ENCODE measurements around the gene PRAMEF20.
"Not testable (repeated sequence)": the region's sequence is repeated elsewhere in the genome, so short reads cannot be mapped to it uniquely, and the experiment has no call there.

The PRAMEF20 gene

DNA sequence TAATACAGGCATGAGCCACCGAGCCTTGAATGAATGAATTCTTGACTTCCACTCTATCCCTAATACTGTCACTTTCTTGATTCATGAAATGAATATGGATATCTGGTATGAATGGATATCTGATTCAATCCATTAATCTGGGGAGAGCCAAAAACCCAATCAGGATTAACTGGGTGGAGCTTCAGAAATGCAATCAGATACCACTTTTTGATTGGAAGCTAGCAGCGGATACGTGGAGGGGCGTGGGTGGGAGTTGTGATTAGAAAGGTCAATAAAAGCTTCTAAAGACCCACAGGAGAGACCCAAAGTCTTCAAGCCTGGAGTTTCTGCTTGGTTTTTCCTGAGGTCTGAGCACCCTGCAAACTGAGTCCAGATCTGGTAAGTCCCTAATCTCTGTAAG is at the start of gene PRAMEF20:
PRAMEF20 (plus strand) TSS at position 301 of the 400 bp plus-strand sequence. CDS start 5,905 bp downstream, outside the sequence.
- H3K4me3 ChIP-seq (ENCODE audit: low read depth, low read length); DNase-seq (ENCODE audit: low read depth): not testable (repeated sequence)

- H3K4me3 ChIP-seq (ENCODE audit: low read depth, low read length); DNase-seq (ENCODE audit: low read depth): not testable (repeated sequence)
These were observed 47.9 kb upstream of the PRAMEF20 start for GRCh38 chr1:13362364-13362763.

DNA sequence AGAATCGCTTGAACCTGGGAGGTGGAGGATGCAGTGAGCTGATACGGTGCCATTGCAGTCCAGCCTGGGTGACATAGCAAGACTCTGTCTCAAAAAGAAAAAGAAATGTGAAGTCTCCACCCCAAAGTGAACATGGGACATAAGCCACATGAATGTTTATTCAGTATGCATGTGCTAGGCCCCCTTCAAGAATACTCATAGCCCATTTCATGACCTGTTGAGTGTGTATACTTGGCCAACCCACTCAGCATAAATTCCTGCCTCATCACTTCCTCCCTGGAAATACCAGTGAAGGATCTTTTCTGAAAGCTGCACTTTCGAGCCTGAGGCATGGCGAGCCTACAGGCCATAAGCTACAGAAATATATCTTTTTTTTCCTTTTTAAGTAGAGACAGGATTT is 45.3 kb upstream of the PRAMEF20 start:
- H3K4me3 ChIP-seq (ENCODE audit: low read depth, low read length); DNase-seq (ENCODE audit: low read depth): not testable (repeated sequence)

DNA sequence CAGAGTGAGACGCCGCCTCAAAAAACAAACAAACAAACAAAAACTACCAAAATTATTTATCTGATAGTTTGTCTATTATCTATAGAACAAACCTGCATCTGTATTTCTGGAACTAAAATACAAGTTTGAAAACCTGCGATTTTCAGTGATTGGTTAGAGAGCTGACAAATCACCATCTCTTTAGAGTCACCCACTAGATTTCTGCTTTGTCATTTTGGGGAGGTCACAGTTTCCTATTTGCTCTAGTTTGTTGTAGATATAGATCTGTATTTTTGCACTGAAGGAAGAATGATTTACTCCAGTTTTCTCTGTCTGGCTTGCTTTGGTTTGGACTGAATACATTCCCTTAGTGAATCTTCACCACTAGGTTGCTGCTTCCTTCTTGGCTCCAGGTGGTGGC is 43.7 kb upstream of the PRAMEF20 start:
- DNase-seq (ENCODE audit: low read depth); H3K4me3 ChIP-seq (ENCODE audit: low read depth, low read length): not testable (repeated sequence)

GRCh38 chr1:13368544-13368943 is 41.7 kb upstream of the PRAMEF20 start:
- DNase-seq (ENCODE audit: low read depth): peak; percentile 31
- not testable (repeated sequence) for H3K4me3 ChIP-seq (ENCODE audit: low read depth, low read length)

- H3K4me3 ChIP-seq (ENCODE audit: low read depth, low read length); DNase-seq (ENCODE audit: low read depth): not testable (repeated sequence)
These were observed 31.3 kb upstream of the PRAMEF20 start for GRCh38 chr1:13378983-13379382.

DNA sequence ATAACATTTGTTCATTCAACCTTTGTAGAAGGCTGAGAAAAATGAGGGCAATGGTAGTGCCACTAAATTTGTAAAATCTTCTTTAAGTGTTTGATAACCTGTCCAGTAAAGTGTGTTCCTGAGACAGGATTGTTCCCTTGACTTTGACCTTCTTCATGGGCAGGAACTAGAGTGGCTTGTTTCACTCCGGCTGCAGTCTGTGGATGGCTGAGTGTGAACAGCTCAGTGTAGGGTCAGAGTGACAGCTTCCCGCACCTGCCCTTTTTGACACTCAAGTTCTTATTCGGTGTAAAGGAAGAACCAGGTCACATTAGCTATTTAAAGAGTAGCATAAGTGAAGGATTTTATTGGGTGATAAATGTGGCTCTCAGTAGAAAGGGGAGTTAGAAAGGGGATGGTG is 29.9 kb upstream of the PRAMEF20 start:
- DNase-seq (ENCODE audit: low read depth); H3K4me3 ChIP-seq (ENCODE audit: low read depth, low read length): not testable (repeated sequence)

DNA sequence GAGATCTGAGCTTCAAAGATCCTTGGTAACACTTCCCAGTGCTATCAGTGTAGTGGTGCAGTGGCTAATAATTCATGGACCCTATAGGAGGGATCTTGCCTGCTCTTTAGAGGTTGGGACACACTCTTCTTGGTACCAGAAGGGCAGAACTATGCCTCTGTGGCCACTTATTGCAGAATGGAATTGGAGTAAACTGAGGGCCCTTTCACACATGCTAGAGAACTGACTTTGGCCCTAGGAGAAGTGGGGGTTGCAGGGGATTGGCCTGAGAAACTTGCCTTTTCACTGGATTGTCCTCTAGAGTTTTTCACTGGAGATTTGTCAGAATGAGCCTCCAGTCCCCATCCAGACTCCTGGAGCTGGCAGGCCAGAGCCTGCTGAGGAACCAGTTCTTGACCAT is 20.9 kb upstream of the PRAMEF20 start, which contains the start of gene PRAMEF17:
PRAMEF17 (plus strand) TSS at position 301 of the 400 bp plus-strand sequence; CDS start at position 327, 26 bp downstream.
- DNase-seq (ENCODE audit: low read depth): not testable (repeated sequence)

DNA sequence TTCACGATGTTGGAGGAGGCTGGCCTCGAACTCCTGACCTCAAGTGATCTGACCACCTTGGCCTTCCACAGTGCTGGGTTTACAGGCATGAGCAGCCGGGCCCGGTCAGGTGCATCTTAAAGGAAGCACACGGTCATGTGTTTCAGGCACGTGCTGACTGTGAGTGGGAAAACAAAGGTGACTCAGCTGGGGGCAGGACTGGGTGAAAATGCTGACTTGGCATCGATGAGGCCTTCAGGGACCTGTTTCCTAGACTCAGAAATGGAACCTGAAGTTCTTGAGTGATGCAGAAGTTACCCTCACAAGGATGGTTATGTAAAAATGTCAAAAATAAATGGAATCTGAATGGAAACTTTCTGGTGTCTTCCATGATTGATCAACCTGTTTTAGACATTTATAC is 17.2 kb upstream of the PRAMEF20 start:
- not testable (repeated sequence) for DNase-seq (ENCODE audit: low read depth); H3K4me3 ChIP-seq (ENCODE audit: low read depth, low read length)

More for the DNA sequence above, 20.9 kb upstream of the PRAMEF20 start, which contains the start of gene PRAMEF17:
- H3K4me3 ChIP-seq (ENCODE audit: low read depth, low read length): not testable (repeated sequence)

DNA sequence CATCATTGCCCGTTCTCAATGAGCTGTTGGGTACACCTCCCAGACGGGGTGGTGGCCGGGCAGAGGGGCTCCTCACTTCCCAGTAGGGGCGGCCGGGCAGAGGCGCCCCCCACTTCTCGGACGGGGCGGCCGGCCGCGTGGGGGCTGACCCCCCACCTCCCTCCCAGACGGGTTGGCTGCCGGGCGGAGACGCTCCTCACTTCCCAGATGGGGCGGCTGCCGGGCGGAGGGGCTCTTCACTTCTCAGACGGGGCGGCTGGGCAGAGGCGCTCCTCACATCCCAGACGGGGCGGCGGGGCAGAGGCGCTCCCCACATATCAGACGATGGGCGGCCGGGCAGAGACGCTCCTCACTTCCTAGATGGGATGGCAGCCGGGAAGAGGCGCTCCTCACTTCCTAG is 15.5 kb upstream of the PRAMEF20 start:
- H3K4me3 ChIP-seq (ENCODE audit: low read depth, low read length); DNase-seq (ENCODE audit: low read depth): not testable (repeated sequence)

DNA sequence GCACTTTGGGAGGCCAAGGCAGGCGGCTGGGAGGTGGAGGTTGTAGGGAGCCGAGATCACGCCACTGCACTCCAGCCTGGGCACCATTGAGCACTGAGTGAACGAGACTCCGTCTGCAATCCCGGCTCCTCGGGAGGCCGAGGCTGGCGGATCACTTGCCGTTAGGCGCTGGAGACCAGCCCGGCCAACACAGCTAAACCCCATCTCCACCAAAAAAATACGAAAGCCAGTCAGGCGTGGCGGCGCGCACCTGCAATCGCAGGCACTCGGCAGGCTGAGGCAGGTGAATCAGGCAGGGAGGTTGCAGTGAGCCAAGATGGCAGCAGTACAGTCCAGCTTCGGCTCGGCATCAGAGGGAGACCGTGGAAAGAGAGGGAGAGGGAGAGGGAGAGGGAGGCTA is 14.9 kb upstream of the PRAMEF20 start:
- not testable (repeated sequence) for H3K4me3 ChIP-seq (ENCODE audit: low read depth, low read length); DNase-seq (ENCODE audit: low read depth)

DNA sequence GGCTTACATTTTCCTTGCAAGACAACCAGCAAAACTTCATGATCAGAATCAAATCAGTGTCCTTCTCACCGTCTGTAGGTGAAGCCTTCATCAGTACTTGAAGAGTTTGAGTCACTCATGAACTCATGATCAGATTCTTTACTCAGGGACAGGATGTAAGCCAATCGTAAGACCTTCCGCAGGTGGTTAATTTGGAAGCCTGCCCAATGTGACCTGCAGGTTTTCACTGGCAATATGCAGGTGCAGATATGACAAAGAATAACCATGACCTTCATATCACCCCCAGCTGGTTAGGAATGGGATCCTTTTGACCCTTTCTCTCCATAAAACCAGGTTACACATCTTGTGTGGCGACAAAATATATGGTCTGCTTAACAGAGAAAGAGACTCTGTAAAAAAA is 2.4 kb upstream of the PRAMEF20 start:
- DNase-seq (ENCODE audit: low read depth): no peak
- TF ChIP-seq MAX (IDR thresholded peaks at IDR 0.05; ENCODE audit: low read depth, low read length): no peak
- TF ChIP-seq MYC (IDR thresholded peaks at IDR 0.05; ENCODE audit: low read depth, low read length): no peak
- TF ChIP-seq POLR2A (IDR thresholded peaks at IDR 0.05; ENCODE audit: extremely low read depth, insufficient read length): no peak
- TF ChIP-seq, protein P1, sequence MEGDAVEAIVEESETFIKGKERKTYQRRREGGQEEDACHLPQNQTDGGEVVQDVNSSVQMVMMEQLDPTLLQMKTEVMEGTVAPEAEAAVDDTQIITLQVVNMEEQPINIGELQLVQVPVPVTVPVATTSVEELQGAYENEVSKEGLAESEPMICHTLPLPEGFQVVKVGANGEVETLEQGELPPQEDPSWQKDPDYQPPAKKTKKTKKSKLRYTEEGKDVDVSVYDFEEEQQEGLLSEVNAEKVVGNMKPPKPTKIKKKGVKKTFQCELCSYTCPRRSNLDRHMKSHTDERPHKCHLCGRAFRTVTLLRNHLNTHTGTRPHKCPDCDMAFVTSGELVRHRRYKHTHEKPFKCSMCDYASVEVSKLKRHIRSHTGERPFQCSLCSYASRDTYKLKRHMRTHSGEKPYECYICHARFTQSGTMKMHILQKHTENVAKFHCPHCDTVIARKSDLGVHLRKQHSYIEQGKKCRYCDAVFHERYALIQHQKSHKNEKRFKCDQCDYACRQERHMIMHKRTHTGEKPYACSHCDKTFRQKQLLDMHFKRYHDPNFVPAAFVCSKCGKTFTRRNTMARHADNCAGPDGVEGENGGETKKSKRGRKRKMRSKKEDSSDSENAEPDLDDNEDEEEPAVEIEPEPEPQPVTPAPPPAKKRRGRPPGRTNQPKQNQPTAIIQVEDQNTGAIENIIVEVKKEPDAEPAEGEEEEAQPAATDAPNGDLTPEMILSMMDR (IDR thresholded peaks at IDR 0.05; ENCODE audit: low read depth, low read length): no peak
- no peak overlapping the region for H3K4me3 ChIP-seq (ENCODE audit: low read depth, low read length)

- DNase-seq (ENCODE audit: low read depth): no peak
- H3K4me3 ChIP-seq (ENCODE audit: low read depth, low read length): no peak overlapping the region
- TF ChIP-seq MYC (IDR thresholded peaks at IDR 0.05; ENCODE audit: low read depth, low read length): no peak
- TF ChIP-seq MAX (IDR thresholded peaks at IDR 0.05; ENCODE audit: low read depth, low read length): no peak
- no peak for TF ChIP-seq POLR2A (IDR thresholded peaks at IDR 0.05; ENCODE audit: extremely low read depth, insufficient read length)
- TF ChIP-seq, protein P1 (IDR thresholded peaks at IDR 0.05; ENCODE audit: low read depth, low read length): no peak
These were observed 20.2 kb downstream of the PRAMEF20 start for GRCh38 chr1:13430495-13430894.

Data from NB4 (cell line).